H54 (cell line): ENCODE data around the gene CACNB4.
"Not testable (repeated sequence)": the region's sequence is repeated elsewhere in the genome, so short reads cannot be mapped to it uniquely, and the experiment has no call there.

Source experiments
- DNase-seq: peaks from one replicate; pipeline ENCODE4 v3.0.0; 2011; ENCODE audit warnings: low spot score, mixed read lengths; ENCODE audit not compliant: insufficient read length
- FAIRE-seq: peaks from 3 replicates; lab custom pipeline; 2011; peaks lifted over from hg19 to GRCh38; lab: Jason Lieb, UNC
- POLR2A ChIP-seq: IDR thresholded peaks from 2 replicates; pipeline ENCODE4 v1.6.1; 2011; ENCODE audit warnings: low read depth, mild to moderate bottlenecking, low read length

Gene CACNB4

GRCh38 chr2:151795646-151796240 lies 303.1 kb downstream of the CACNB4 start:
- no peak for FAIRE-seq
- no peak for TF ChIP-seq POLR2A
- no peak for DNase-seq

- not testable (repeated sequence) for DNase-seq, FAIRE-seq
These were observed 304.4 kb downstream of the CACNB4 start for GRCh38 chr2:151794422-151794821.

- FAIRE-seq, result peak; percentile 20
- no peak for DNase-seq
- TF ChIP-seq POLR2A, result no peak
These were observed 305.7 kb downstream of the CACNB4 start for GRCh38 chr2:151793123-151793522.

GRCh38 chr2:151792589-151792988 lies 306.3 kb downstream of the CACNB4 start:
- no peak for FAIRE-seq
- no peak for DNase-seq
- TF ChIP-seq POLR2A, result no peak

GRCh38 chr2:151791545-151791944 lies 307.3 kb downstream of the CACNB4 start:
- FAIRE-seq (no peak), DNase-seq (no peak)
- no peak for TF ChIP-seq POLR2A

GRCh38 chr2:151790689-151791088 lies 308.2 kb downstream of the CACNB4 start:
- TF ChIP-seq POLR2A, result no peak
- FAIRE-seq (no peak), DNase-seq (no peak)

GRCh38 chr2:151789055-151789834 lies 309.6 kb downstream of the CACNB4 start:
- FAIRE-seq, result no peak
- DNase-seq, result no peak
- no peak for TF ChIP-seq POLR2A

GRCh38 chr2:151786483-151786882 lies 312.4 kb downstream of the CACNB4 start:
- DNase-seq (no peak), FAIRE-seq (no peak)
- TF ChIP-seq POLR2A, result no peak

GRCh38 chr2:151786077-151786476 lies 312.8 kb downstream of the CACNB4 start:
- no peak for TF ChIP-seq POLR2A
- FAIRE-seq (no peak), DNase-seq (no peak)

GRCh38 chr2:151783133-151783520 lies 315.7 kb downstream of the CACNB4 start:
- no peak for FAIRE-seq
- DNase-seq, result no peak
- TF ChIP-seq POLR2A, result no peak
